ENCODE data around the gene LRRC47. TPM values are rescaled to one million over a fixed set of nuclear protein-coding genes. Genes with fewer than 3 reads are reported as not detected.

Gene LRRC47
- total RNA-seq, 1 experiment from 2014 or later, result 17.3 TPM

DNA sequence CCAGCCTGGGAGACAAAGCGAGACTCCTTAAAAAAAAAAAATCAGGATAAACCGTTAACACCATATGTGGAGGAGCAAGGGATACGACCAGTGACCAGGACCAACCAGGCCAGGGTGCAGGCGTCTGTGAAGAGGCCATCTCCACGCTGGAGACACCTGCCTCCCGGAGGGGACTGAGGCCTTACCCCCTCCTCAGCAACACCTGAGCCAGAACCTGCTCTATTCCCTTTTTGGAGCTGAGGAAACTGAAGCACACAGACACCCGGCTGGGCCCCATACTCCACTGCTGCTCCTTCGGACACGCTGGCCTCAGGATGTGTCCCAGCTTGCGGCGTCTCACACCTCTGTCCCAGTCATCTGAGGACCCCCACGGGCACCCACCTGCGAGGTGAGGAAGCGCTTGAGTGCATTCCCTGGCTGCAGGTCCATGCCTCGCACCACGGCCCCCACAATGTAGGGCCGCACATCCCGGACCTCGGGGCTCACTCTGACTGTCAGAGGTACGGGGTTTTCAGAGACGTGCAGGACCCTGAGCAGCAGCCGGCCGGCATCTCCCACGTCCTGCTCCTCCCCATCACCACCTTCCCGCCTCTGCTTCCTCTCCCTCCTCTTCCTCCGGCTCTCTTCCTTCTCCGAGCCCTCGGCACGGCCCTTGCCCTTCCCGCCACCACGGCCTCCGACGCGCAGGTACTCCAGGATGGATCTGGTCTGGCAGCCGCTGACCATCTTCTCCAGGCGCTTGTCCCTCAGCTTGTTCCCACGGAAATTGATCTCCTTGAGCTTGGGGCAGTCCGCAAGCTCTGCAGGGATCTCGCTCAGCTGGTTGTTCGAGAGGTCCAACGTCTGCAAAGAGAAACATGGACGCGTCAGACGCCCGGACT is 9.6 kb downstream of the LRRC47 start:
- no peak for DNase-seq (ENCODE audit: low spot score)

DNA sequence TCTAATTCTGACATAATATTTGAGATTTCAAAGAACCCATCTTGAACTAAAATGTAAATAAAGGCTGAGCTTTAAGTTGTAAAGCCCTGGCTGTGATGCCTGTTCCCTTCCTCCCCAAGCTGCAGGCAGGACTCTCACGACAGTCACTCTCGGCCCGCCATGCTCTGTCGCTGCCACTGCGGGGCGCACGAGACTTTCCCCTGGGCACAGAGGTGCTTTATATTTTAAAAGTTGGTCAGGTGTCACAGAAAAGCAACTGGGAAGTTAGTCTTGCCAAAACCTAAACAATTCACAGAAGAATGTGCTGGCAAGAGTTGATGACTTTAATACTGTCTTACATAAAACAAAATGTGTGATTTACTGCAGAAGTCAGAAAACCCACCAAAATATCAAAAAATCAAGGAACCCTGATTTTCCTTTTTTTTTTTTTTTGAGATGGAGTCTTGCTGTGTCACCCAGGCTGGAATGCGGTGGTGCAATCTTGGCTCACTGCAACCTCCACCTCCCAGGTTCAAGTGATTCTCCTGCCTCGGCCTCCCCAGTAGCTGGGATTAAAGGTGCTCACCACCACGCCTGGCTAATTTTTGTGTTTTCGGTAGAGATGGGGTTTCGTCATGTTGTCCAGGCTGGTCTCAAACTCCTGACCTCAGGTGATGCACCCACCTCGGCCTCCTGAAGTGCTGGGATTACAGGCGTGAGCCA is 10.7 kb downstream of the LRRC47 start:
- DNase-seq (ENCODE audit: low spot score), result no peak

DNA sequence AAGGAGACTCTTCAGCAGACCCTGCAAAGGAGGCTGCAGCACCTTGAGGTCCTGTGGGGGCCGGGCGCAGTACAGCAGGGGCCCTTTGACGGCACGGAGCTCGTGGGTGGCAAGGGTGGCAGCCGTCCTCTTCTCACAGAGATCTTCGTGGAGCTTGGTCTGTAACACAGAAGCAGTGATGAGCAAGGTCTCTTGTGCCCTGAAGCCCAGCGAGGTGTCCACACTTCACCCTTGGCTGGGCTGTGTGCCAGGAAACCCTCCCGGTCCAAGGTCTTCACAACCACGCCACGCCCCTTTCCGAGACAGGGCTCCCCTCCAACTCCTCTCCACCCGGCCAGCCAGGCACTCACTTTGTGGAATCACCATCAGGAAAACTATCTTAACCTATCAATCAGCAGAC is 11.3 kb downstream of the LRRC47 start:
- no peak for DNase-seq (ENCODE audit: low spot score)

DNA sequence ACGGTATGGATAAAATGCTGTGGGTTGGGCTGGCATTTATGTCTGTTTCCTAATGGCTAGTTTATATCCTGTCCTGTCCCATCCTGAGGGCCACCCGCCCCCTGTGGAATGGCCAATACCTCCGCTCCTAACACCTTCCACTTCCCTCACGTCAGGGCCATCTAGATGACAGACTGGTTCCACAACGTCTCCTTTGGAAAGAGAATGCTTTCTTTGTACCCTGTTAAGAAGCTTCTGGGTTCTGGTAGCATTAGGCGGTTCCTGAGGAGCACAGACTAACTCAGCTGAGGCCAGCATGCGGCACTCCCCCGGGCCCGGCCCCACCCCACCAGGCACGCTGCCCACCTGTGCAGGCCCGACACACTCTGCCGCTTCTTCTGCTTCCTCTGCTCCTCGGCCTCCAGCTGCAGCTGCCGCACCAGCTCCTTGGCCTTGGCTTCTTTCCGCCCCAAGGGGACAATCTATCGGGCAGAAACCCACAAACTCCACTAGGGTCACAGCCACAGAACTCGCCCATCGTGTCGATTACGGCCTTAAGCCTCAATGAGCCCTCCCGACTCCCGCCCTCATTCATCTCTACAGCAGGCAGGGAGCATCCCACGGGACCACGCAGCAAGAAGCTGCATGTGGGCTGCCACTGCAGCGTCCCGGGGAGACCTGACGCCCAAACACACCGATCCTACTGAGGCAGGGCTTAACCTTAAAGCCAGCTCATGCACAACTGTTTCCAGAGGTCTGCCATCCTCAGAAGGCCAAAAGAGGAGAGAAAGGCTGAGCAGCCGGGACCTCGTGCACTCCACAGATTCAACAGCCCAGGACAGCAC is 12.4 kb downstream of the LRRC47 start:
- DNase-seq (ENCODE audit: low spot score), result no peak

DNA sequence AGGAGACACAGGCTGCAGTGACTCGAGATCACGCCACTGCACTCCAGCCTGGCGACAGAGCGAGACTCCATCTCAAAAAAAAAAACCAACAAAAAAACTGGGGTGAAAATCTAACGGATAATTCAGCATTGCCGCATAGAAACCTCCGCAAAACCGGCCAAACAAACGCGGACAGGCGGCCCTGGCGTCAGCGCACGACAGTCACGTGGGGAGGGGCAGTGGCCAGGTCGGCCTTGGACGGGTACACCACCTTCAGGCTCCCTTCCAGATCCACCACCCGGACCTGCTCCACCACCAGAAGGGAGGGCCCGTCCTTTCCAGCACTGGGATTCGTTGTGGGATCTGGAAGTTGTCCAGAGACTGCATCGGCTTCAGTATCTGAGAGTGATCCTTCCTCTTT is 15.4 kb downstream of the LRRC47 start:
- DNase-seq (ENCODE audit: low spot score), result no peak

DNA sequence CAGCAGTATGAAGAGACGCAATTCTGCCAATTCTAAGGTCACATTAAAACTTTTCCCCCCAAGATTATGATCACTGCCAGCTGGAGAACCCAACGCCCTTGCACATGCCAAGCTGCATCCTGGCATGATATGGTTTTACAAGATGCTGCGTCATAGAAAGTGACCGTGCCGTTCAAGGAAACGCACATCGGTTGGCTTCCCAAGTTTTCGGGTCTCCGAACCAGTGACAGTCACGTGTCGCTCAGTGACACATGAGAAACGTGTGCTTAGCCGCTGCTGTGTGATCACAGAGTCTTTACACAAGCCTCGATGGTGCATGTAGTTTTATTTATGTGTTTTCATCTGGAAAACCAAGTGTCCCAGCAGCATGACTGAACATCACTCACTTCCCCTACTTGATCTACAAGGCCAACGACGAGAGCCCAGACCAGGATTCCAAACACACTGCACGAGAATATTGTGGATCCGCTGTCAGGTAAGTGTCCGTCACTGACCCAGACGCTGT is 16.3 kb downstream of the LRRC47 start:
- DNase-seq (ENCODE audit: low spot score), result no peak

DNA sequence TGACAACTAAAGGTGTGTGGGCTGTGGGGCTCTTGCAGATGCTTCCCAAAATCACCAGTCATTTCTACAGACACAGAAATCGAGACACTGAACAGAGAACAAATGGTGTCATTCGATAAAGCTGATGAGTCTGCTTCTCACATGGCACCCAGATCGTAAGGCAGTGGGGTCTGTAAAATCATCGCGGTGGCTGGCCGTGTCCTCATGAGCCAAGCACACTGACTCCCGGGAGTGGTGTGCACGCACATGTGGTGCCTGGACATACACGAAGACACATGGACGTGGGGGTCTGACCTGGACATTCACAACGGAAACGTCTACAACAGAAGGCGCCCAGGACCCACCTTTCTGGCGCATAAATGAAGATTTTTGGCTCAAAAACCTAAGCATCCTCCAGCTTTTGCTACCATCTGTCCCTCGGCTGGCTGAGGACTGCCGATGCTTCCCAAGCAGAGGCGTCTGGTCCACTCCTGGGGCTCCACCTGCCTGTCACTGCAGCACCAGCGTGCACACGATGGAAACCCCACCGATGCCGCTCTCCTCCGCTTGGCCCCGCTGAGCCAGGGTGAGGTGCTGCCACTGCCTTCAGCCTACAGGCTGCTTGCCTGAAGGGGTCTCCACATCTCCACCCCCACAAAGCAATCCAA is 16.9 kb downstream of the LRRC47 start:
- no peak for DNase-seq (ENCODE audit: low spot score)

DNA sequence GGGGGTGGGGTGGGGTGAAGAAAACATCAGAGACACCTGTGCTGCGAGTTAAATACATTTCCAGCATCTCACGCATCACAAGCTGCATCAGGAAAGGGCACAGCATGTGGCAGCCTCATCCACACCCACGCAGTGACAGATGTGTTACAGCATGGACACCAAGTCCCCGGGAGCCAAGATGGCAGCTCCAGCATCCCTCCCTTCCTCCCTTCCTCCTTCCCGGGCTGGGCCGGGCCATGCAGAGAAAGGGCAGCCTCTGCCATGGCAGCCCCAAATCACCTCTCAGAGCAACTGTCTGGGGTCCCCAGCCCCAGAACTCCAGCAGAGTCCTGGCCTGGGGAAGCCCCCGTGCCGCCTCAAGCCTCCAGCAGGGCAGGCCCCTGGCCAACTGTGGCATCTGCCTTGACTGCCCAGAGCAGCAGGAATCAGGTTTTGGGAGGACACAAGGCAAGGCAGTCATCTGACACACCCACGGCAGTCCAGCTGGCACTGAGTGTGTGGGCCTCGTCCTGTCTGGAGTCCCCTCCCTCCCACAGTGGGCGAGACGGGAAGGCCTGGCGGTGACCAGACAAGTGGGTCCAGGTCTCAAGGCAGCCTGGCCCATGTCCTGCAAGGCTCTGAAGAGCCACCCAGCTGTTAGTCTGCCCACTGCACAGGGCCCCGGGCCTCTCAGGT is 17.6 kb downstream of the LRRC47 start:
- no peak for DNase-seq (ENCODE audit: low spot score)

DNA sequence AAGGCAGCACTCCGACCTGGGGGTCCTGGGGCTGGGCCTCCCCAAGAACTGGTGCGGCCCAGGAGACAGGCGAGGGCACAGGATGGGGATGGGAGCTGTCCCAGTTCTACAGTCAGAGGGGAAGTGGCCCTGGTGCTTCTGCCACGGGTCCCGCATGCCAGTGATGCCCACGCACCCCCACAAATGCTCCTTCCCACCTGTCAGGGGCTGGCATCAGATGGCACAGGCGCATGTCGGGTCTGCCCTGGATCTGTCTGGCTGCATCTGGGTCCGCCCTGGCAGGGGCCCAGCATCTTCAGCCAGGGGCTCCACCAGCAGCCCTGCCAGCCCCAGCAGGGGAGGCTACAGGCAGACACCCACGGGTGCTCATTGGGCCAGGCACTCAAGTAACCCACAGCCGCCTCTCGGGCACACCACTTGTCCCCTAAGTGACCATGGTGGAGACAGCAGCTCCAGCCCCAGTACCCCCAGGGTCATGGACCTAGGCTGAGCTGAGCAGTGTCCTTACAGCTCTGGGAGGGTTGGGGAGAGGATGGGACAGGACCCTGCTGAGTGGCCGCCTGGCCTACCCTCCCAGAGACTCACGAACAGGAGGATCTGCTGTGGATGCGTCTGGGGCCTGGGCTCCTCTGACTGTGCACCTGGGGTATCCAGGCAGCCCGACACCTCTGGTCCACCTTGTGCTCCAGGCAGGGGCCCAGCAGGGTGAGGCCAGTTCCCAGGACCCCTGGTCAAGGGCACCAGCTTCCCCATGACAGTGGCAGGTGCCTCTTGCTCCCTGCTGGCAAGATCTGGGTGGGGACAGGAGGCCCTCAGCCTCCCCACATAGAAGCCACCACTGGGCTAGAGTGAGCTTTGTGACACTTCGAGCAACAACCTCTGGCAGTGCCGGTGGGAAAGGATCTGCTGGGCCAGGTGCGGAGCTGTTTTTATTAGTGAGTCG is 18.4 kb downstream of the LRRC47 start:
- no peak for DNase-seq (ENCODE audit: low spot score)

DNA sequence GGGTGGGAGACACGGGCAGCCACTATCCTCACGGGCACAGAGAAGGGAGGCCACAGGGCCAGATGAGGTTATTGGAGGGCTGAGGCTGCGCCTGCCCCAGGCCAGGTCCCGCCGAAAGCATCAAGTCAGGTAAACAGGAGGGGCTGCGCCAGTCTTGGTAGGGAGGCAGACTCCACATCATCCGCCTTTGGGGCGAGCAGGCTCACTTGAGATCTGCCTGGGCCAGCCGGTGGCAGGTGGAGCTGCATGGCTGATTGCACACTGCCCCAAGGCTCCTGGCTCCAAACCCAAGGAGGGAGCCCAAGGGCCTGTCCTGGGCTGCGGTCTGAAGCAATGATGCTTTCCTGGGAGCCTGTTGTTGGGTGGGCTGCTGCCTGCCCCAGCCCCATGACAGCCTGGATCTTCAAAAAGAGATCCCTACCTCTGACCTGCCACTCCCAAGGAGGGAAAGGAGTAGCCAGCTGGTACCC is 19.2 kb downstream of the LRRC47 start:
- no peak for DNase-seq (ENCODE audit: low spot score)

DNA sequence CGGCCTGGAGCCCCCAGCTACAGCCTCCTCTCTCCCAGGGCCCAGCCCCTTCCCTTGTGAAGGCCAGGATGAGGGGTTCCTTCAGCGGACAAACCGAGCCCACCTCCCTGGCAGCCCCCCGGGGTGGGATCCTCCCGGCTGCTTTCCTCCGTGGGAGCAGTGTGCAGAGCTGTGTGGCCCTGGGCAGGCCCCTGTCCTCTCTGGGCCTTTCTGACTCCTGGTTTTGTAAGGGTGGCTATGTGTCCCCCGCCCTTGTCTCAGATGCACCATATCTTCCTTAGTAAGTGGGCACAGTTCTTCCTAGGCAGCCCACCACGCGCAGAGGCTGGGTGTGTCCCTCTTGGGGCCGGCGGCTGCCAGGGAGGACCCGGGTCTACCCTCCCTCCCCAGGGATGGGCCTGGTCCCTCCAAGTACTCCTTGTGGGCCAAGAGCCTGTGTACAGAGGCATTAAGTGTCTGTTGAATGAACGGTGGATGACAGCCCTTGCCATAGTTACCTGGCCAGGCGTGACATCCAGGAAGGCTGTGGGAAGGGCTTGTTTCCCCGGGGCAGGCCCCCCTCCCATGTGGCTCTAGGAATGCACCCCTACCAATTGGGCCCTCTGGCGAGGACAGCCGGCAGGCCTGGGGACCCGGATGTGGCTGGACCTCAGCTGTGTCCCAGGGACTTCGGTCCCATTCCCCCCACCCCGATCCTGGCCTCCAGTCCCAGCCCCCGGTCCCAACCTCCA is 19.9 kb downstream of the LRRC47 start:
- DNase-seq (ENCODE audit: low spot score), result no peak

DNA sequence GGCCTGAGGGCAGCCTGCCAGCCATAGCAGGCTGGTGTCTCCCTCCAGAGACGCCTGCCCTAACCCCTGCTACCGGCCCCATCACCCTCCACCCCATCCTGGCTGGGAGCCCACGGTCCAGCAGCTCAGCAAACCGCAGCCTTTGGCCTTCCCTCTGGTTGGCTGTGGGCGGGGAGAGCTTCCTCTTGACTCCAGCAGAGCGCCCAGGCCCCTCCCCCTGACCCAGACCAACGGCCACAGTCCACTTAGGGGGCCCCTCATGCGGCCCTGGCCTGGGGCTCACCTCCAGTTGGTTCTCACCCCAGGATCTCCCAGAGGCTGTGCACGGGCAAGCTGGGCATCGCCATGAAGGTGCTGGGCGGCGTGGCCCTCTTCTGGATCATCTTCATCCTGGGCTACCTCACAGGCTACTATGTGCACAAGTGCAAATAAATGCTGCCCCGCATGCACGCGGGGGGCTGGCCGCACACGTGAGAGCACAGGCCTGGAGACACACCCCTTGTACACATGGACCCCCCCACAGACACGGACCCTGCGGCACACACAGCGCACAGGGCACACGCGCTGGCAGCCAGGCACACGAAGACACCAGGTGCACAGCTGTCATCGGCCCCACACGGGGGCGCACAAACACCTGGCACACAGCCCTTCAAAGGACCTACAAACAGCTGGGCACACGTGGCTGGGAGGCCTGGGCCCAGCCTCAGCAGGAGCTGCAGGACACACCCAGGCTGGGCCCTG is 20.6 kb downstream of the LRRC47 start:
- DNase-seq (ENCODE audit: low spot score), result peak; percentile 74

DNA sequence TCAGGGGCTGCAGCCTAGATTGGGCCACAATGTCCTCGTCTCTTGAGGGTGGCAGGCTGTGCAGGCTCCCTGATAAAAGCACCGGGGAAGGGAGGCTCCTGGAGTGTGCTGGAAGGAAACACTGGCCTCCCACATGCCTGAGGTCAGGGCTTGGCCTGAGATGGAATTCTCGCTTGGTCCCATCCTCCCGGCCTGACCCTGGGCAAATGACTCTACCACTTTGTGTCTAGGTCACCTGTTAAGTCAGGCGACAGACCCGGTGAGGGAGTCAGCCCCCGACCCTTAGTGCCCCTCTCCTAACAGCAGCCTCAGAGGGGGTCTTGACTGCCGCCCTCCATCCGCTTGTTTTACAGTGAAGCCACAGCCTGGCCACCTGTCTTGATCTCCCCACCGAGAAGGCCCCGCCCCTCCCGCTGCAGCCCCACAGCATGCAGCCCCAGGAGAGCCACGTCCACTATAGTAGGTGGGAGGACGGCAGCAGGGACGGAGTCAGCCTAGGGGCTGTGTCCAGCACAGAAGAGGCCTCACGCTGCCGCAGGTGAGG is 21.3 kb downstream of the LRRC47 start:
- DNase-seq (ENCODE audit: low spot score), result no peak

DNA sequence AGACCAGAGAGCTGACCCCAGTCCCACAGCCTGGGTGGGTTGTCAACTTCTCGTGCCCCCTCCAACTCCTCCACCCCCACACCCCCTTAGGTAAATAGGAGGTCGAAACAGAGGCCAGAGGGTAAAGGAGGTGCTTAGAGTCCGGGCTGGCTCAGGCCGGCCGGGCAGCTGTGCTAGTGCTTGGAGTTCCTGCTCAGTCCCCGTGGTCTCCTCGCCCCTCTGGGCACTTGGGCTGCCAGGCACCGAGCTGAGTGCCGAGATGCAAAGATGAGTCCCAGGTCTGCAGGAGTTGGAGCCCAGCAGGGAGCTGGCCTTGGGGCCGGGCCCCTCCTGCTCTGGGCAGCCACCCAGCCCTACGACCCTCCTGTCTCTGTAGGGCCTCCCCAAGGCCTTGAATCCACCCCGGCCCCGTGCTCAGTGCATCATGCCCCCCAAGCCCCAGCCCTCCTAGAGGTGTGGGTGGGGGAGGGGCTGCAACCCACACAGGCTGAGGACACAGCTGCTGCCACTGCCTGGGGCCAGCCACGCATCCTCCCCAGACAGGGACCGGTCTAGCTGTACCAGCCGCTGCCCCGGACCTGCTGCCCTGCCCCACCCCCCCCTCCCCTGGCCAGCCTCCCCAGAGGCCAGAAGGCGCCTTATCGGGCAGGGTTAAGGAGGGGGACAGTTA is 21.9 kb downstream of the LRRC47 start:
- DNase-seq (ENCODE audit: low spot score), result no peak

DNA sequence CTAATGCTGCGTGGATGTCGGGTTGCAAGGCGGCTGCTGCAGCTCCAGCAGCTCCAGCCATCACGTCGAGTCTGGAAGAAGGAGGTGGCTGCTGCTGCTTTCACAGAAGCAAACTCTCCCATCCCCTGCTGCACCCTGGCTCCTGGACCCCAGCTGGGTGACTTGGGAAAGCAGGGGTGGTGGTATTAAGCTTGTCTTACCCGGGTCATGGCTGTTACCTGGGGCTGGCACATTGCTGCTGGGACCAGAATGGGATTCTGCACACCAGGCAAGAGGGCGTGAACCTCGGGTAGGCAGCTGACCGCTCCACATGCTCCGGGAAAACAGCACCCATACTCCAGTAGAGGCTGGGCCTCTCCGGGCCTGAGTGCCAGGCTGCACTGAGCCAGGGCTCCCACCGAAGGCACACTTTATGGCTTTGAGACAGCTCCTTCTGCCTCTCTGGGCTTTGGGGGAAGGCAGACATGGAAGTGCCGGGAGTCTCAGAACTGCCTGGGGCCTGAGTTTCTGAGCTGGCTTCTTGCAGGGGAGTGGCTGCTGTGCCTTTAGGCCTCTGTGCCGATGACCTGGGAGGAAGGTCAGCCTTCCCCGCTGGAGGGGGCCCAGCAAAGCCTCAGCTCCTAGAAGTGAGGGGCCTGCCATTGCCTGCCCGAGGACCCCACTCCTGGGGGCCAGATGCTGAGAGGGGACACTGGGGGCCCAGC is 22.6 kb downstream of the LRRC47 start:
- DNase-seq (ENCODE audit: low spot score), result no peak

DNA sequence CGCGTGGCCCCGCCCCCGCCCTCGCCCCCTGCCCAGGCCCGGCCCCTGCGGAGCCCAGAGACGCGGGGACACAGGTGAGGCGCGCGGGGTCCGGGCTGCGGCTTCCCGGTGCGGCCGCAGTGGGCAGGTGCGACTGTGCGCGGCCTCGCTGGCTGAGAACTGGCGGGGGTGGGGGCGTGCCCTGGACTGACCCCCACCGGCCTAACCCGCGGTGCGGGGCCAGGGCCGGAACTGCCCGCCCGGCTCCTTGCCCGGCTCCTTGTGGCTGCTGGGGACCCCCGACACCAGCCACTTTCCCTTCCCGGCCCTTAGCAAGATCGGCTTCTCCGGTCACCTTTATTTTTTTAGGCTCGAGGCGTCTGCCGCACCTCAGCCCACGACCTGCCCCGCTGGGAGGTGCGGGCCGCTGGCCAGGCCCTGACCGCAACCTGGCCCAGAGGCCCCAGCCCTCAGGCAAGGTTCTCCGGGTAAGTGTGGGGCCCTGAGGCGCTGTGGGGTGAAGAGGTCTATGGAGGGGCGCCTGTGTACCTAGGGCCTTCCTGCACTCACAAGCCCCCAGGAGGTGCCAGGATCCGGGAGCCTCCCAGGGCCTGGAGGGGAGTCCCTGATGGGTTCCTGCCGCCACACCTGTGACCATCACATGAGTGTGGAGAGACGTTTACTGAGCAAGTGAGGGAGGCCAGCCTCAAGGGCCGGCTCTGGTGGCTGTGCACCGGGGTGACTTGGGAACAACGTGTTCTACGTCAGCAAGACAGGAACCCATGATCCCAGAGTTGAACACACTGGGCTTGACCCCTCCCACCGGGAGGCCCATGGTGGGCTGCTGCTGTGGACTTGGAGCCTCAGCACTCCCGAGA is 23.4 kb downstream of the LRRC47 start, which contains the start of gene SMIM1:
SMIM1 (plus strand) TSS at position 35 of the 857 bp plus-strand sequence. CDS start 2,625 bp downstream, outside the sequence.
- DNase-seq (ENCODE audit: low spot score), result no peak

All from H4 (cell line).